Natural killer cell treated with Interleukin-12 subunit alpha and Interleukin-12 subunit beta and Interleukin-15 and Interleukin-18, amount 100 ng/mL, for 72 hours (primary cell): Measurements from ENCODE around the gene C16orf74. TPM values are rescaled to one million over a fixed set of nuclear protein-coding genes. Genes with fewer than 3 reads are reported as not detected.
A peak's percentile ranks its signal among the peaks of the same experiment; 100 is the strongest.

Source experiments
- ATAC-seq, 2 donors: fragments of 150-1000 bp; cut with Tn5 transposase in 1 of 2; sonication (Bioruptor Pico), chemical (Tn5 transposase) in 1 of 2; 2 replicates each; pipeline ENCODE4 v1.10.0; 2021
- DNase-seq: peaks from one replicate; pipeline ENCODE4 v3.0.0; 2022; ENCODE audit warnings: low spot score
- H3K27ac Mint-ChIP-seq, 2 donors: 1 replicate in 1 of 2; 2 replicates in 1 of 2; pipeline ENCODE4 v1.8.0; 2022; ENCODE audit warnings: mixed read lengths in 2 of 2, mild to moderate bottlenecking in 1 of 2, moderate library complexity in 1 of 2
- H3K27me3 Mint-ChIP-seq, 2 donors: 1 replicate in 1 of 2; 2 replicates in 1 of 2; pipeline ENCODE4 v1.8.0; 2022; ENCODE audit warnings: mixed read lengths in 2 of 2
- H3K36me3 Mint-ChIP-seq: one replicate; pipeline ENCODE4 v1.8.0; 2022; ENCODE audit warnings: mixed read lengths
- H3K4me1 Mint-ChIP-seq, 2 donors: 1 replicate in 1 of 2; 2 replicates in 1 of 2; pipeline ENCODE4 v1.8.0; 2022; ENCODE audit warnings: low read depth in 2 of 2, mixed read lengths in 2 of 2, mild to moderate bottlenecking in 1 of 2
- H3K4me3 Mint-ChIP-seq: one replicate; pipeline ENCODE4 v1.8.0; 2022; ENCODE audit warnings: mixed read lengths
- H3K9me3 Mint-ChIP-seq: 2 replicates; pipeline ENCODE4 v1.8.0; 2022; ENCODE audit warnings: mixed read lengths
- total RNA-seq, 2 donors: library from RNA; stranded (reverse); gene quantifications; one replicate each; pipeline ENCODE4 v1.2.3, GENCODE V29; 2022

Gene C16orf74
- total RNA-seq, 2 donors from 2014 or later: not detected

DNA sequence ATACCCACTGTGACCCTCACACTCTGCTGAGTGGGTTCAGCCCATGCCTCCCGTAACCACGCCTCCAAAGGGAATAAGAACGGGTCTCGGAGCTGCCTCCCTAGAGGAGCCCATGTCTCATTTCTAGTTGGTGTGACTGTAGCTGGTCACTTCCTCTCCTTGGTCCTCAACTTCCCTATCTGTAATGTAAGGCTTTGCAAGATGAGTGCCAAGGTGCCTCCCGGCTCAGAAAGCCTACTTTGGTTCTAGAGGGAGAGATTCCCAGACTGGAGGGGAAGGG, 20.8 kb downstream of the C16orf74 start:
- peaks cover 2 to 7% of the 10 kb centered on the region in 2 donors for H3K4me1 Mint-ChIP-seq
- H3K4me3 Mint-ChIP-seq: no peak overlapping the region
- H3K36me3 Mint-ChIP-seq: no peaks in the 10 kb centered on the region
- ATAC-seq: no peak
- H3K27ac Mint-ChIP-seq: no peak overlapping the region
- no peaks in the 10 kb centered on the region for H3K9me3 Mint-ChIP-seq
- H3K27me3 Mint-ChIP-seq: peaks cover 0 to 2% of the 10 kb centered on the region in 2 donors
- DNase-seq: no peak

DNA sequence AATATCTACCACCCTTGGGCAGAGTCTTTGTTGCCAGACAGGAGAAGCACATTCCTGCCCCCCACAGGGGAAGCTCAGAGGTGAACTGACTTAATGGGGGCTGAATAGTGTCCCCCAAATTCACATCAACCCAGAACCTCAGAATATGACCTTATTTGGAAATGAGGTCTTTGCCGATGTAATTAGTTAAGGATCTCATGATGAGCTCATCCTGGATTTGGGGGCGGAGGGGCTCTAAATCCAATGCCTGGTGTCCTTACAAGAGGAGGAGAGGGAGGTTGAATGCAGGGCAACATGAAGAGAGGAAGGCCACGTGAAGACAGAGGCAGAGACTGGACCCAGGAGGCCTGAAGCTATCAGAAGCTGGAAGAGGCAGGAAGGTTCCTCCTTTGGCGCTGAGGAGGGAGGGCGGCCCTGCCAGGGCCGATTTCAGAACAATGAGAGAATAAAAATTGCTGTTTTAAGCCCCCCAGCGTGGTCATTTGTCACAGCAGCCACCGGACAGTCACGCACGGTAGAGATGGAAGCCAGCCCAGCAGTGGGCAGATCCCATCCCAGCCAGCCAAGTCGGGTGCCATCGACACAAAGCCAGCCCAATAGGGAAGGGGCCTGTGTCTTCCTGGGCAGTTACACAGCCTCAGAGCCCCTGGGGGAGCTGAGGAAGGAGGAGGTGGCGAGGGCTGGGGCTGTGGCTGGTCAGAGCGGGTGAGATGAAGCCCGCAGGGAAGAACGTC, 21.3 kb downstream of the C16orf74 start:
- Mint-ChIP-seq H3K9me3 (no peaks in the 10 kb centered on the region), H3K36me3 (no peaks in the 10 kb centered on the region), H3K4me3 (no peak overlapping the region), H3K27me3 (peaks cover 0 to 2% of the 10 kb centered on the region in 2 donors), H3K4me1 (peaks cover 0 to 4% of the 10 kb centered on the region in 2 donors), H3K27ac (peak overlapping the region in 1 of 2 donors; percentile 30)
- ATAC-seq: no peak
- DNase-seq: no peak

GRCh38 chr16:85728879-85729278, 22.0 kb downstream of the C16orf74 start:
- H3K9me3 Mint-ChIP-seq: no peaks in the 10 kb centered on the region
- no peak overlapping the region for H3K4me3 Mint-ChIP-seq
- H3K27me3 Mint-ChIP-seq: peaks cover 0 to 2% of the 10 kb centered on the region in 2 donors
- peaks cover 0 to 4% of the 10 kb centered on the region in 2 donors for H3K4me1 Mint-ChIP-seq
- no peaks in the 10 kb centered on the region for H3K36me3 Mint-ChIP-seq
- DNase-seq: no peak
- H3K27ac Mint-ChIP-seq: no peak overlapping the region
- no peak for ATAC-seq

DNA sequence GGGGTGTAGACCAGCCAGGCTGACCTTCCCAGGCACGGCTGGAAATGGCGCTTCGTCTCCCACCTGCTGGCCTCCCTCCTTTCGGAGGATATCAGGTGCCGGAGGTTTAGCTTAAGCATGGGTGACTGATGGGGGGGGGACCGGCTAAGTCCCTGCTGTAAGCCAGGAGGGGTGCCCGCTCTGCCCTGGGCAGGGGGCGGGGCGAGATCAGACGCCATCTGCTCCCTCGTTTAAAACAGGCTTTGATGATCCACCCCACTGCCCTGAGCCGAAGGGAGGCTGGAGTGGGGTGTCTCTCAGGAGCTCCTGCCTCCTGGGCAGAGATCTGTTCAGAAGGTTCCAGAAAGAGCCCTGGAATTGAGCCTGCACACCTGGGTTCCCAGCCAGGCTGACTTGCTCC, 26.0 kb downstream of the C16orf74 start:
- Mint-ChIP-seq H3K4me3 (no peak overlapping the region), H3K27me3 (peaks cover 0 to 2% of the 10 kb centered on the region in 2 donors), H3K4me1 (no peaks in the 10 kb centered on the region), H3K27ac (no peak overlapping the region), H3K9me3 (no peaks in the 10 kb centered on the region), H3K36me3 (no peaks in the 10 kb centered on the region)
- DNase-seq (no peak), ATAC-seq (no peak)

DNA sequence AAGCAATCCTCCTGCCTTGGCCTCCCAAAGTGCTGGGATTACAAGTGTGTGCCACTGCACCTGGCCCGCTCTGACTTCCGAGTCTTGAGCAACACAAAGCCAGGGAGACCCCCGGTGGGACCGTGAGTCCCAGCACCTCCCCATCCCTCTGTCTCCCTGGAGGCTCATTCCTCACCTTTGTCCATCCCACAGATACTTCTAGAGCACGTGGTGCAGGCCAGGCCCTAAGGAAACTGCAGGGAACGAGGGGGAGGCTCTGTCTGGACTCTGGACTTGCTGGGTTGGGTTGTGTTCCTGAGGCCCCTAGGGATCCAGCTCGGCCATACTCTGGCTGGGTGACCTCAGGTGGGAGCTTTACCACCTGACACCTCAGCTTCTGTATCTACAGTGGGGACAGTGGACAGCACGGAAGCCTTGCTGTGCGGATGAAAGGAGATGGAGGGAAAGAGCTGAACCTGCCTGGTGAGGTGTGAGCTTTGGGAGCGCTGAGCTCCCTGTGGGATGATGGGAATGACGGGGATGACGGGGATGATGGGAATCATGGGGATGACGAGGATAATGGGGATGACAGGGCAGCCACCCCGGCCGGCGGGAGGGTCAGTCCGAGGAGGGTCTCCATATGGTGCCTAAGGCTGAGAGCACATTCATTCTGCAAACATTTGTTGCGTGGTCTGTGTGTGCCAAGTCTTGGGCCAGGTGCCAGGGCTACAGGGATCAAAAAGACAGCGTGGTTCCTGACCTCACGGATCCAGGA, 26.6 kb downstream of the C16orf74 start:
- Mint-ChIP-seq H3K27ac (no peak overlapping the region), H3K27me3 (no peaks in the 10 kb centered on the region), H3K4me1 (no peaks in the 10 kb centered on the region), H3K4me3 (no peak overlapping the region), H3K9me3 (no peaks in the 10 kb centered on the region), H3K36me3 (no peaks in the 10 kb centered on the region)
- DNase-seq (no peak), ATAC-seq (no peak)

GRCh38 chr16:85722128-85722893, 28.6 kb downstream of the C16orf74 start:
- DNase-seq (no peak), ATAC-seq (no peak)
- H3K36me3 Mint-ChIP-seq: no peaks in the 10 kb centered on the region
- H3K4me1 Mint-ChIP-seq: no peaks in the 10 kb centered on the region
- H3K9me3 Mint-ChIP-seq: no peaks in the 10 kb centered on the region
- no peaks in the 10 kb centered on the region for H3K27me3 Mint-ChIP-seq
- H3K27ac Mint-ChIP-seq: no peak overlapping the region
- H3K4me3 Mint-ChIP-seq: no peak overlapping the region

DNA sequence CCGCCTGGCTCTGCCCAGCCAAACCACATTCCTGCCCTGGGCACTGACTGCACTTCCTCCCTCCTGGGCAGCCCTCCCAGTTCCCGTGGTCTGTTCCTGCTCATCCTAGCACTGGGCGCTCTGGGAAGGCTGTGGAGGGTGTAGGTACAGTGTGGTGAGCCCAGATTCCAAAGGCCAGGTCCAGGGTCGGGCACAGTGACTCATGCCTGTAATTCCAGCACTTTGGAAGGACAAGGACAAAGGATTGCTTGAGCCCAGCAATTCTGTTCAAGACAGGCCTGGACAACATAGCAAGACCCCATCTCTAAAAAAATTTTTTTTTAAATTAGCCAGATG, 30.6 kb downstream of the C16orf74 start:
- no peak for DNase-seq
- Mint-ChIP-seq H3K27ac (no peak overlapping the region), H3K27me3 (peaks cover 0 to 3% of the 10 kb centered on the region in 2 donors), H3K4me1 (no peaks in the 10 kb centered on the region), H3K36me3 (no peaks in the 10 kb centered on the region), H3K4me3 (no peak overlapping the region), H3K9me3 (no peaks in the 10 kb centered on the region)
- ATAC-seq: no peak

- H3K27ac Mint-ChIP-seq: no peak overlapping the region
- ATAC-seq (no peak), DNase-seq (no peak)
- H3K36me3 Mint-ChIP-seq: no peaks in the 10 kb centered on the region
- no peaks in the 10 kb centered on the region for H3K9me3 Mint-ChIP-seq
- peaks cover 0 to 3% of the 10 kb centered on the region in 2 donors for H3K27me3 Mint-ChIP-seq
- H3K4me1 Mint-ChIP-seq: no peaks in the 10 kb centered on the region
- no peak overlapping the region for H3K4me3 Mint-ChIP-seq
Measured at GRCh38 chr16:85719605-85720301, 31.1 kb downstream of the C16orf74 start.

- H3K27ac Mint-ChIP-seq: no peak overlapping the region
- no peak overlapping the region for H3K4me3 Mint-ChIP-seq
- H3K27me3 Mint-ChIP-seq: peaks cover 0 to 3% of the 10 kb centered on the region in 2 donors
- H3K36me3 Mint-ChIP-seq: no peaks in the 10 kb centered on the region
- DNase-seq (no peak), ATAC-seq (no peak)
- H3K9me3 Mint-ChIP-seq: no peaks in the 10 kb centered on the region
- no peaks in the 10 kb centered on the region for H3K4me1 Mint-ChIP-seq
Measured at GRCh38 chr16:85718682-85719081, 32.2 kb downstream of the C16orf74 start.

- no peak overlapping the region for H3K27ac Mint-ChIP-seq
- H3K4me1 Mint-ChIP-seq: no peaks in the 10 kb centered on the region
- DNase-seq (no peak), ATAC-seq (no peak)
- H3K9me3 Mint-ChIP-seq: no peaks in the 10 kb centered on the region
- H3K4me3 Mint-ChIP-seq: no peak overlapping the region
- peaks cover 0 to 3% of the 10 kb centered on the region in 2 donors for H3K27me3 Mint-ChIP-seq
- H3K36me3 Mint-ChIP-seq: no peaks in the 10 kb centered on the region
Measured at GRCh38 chr16:85718153-85718477, 32.8 kb downstream of the C16orf74 start.

GRCh38 chr16:85717393-85718152, 33.3 kb downstream of the C16orf74 start:
- ATAC-seq (peak; percentile 61 to 63), DNase-seq (no peak)
- Mint-ChIP-seq H3K4me1 (no peaks in the 10 kb centered on the region), H3K27me3 (peaks cover 0 to 3% of the 10 kb centered on the region in 2 donors), H3K9me3 (no peaks in the 10 kb centered on the region), H3K36me3 (no peaks in the 10 kb centered on the region), H3K4me3 (no peak overlapping the region), H3K27ac (no peak overlapping the region)

- Mint-ChIP-seq H3K27me3 (peaks cover 0 to 3% of the 10 kb centered on the region in 2 donors), H3K27ac (no peak overlapping the region), H3K36me3 (no peaks in the 10 kb centered on the region)
Measured at GRCh38 chr16:85716680-85717038, 34.2 kb downstream of the C16orf74 start.

GRCh38 chr16:85716022-85716679, 34.7 kb downstream of the C16orf74 start:
- H3K9me3 Mint-ChIP-seq: peaks cover 3% of the 10 kb centered on the region
- no peaks in the 10 kb centered on the region for H3K4me1 Mint-ChIP-seq
- no peak overlapping the region for H3K27ac Mint-ChIP-seq

More at GRCh38 chr16:85716680-85717038, 34.2 kb downstream of the C16orf74 start:
- Mint-ChIP-seq H3K4me1 (no peaks in the 10 kb centered on the region), H3K4me3 (no peak overlapping the region), H3K9me3 (peaks cover 3% of the 10 kb centered on the region)
- ATAC-seq (no peak), DNase-seq (no peak)

More at GRCh38 chr16:85716022-85716679, 34.7 kb downstream of the C16orf74 start:
- Mint-ChIP-seq H3K4me3 (no peak overlapping the region), H3K36me3 (no peaks in the 10 kb centered on the region), H3K27me3 (peaks cover 0 to 3% of the 10 kb centered on the region in 2 donors)
- no peak for ATAC-seq
- no peak for DNase-seq
